HepG2 (cell line): ENCODE measurements around the gene ASB5. TPM values are rescaled to one million over a fixed set of nuclear protein-coding genes. Genes with fewer than 3 reads are reported as not detected.

Experiments used
- ATAC-seq: fragments of 200-7000 bp; cut with Tn5 transposase; 3 replicates; pipeline ENCODE4 v1.9.1; 2020; ENCODE audit warnings: mild to moderate bottlenecking, moderate library complexity
- Bru-seq: library from RNA; stranded (reverse); fragments of 400-500 nt; gene quantifications from one replicate; lab custom pipeline; 2021; lab: Mats Ljungman, UMichigan
- BruChase-seq, 2 experiments: library from RNA; stranded (reverse); fragments of 400-500 nt; gene quantifications; one replicate each; lab custom pipeline; 2021; lab: Mats Ljungman, UMichigan
- BruUV-seq: library from RNA; stranded (reverse); fragments of 400-500 nt; replicated peaks from 2 replicates; lab custom pipeline; 2021; lab: Mats Ljungman, UMichigan
- CTCF ChIA-PET: fragments of 300-600 bp; formaldehyde crosslinking; extraction: SDS; loops from one replicate; lab custom pipeline; 2021; ENCODE audit warnings: low total read pairs, inconsistent platforms, low intra/inter-chr PET ratio; lab: Yijun Ruan, JAX
- POLR2A ChIA-PET: fragments of 350-600 bp; sonication (Branson Sonifier 250); formaldehyde crosslinking; loops from one replicate; lab custom pipeline; 2020; ENCODE audit warnings: antibody characterized with exemption, inconsistent platforms; lab: Yijun Ruan, JAX
- DNase-seq: peaks from one replicate; pipeline ENCODE4 v3.0.0-alpha.2; 2015; ENCODE audit warnings: low spot score
- FAIRE-seq: peaks from 3 replicates; lab custom pipeline; 2011; peaks lifted over from hg19 to GRCh38; lab: Jason Lieb, UNC
- H2AFZ ChIP-seq: one replicate; pipeline ENCODE4 v1.6.1; 2011; ENCODE audit warnings: low read length, inconsistent platforms
- H3K27ac ChIP-seq: fragments of 300-600 bp; 3 replicates; pipeline ENCODE4 v1.8.0; 2011; ENCODE audit warnings: mixed run types, mild to moderate bottlenecking, mixed read lengths, low read length, inconsistent platforms; ENCODE audit not compliant: insufficient read depth; ENCODE audit errors: extremely low read length
- H3K27me3 ChIP-seq, 2 experiments: fragments of 200-600 bp in 1 of 2; 2 replicates in 1 of 2; 3 replicates in 1 of 2; pipeline versions ENCODE4 v1.6.0 to v1.8.0; 2011; ENCODE audit warnings: low read length in 2 of 2, mild to moderate bottlenecking in 2 of 2, moderate library complexity in 2 of 2, inconsistent platforms in 1 of 2; ENCODE audit not compliant: insufficient read depth in 2 of 2, control insufficient read depth in 1 of 2
- H3K36me3 ChIP-seq, 2 experiments: fragments of 200-600 bp in 1 of 2; replicated peaks in 1 of 2; 2 replicates in 1 of 2; 3 replicates in 1 of 2; pipeline versions ENCODE4 v1.5.1 to v1.8.0; 2011; ENCODE audit warnings: low read length in 2 of 2, inconsistent platforms in 1 of 2; ENCODE audit not compliant: insufficient read depth in 2 of 2, control insufficient read depth in 1 of 2
- H3K4me1 ChIP-seq: 2 replicates; pipeline ENCODE4 v1.5.1; 2012; ENCODE audit warnings: low read length, inconsistent platforms; ENCODE audit not compliant: insufficient read depth
- H3K4me2 ChIP-seq: 2 replicates; pipeline ENCODE4 v1.6.0; 2011; ENCODE audit warnings: low read depth, low read length, inconsistent platforms
- H3K4me3 ChIP-seq, 3 experiments: fragments of 200-600 bp in 1 of 3; sonication (generic), shearing (Covaris generic) in 1 of 3; replicated peaks in 1 of 3; 2 replicates each; pipeline ENCODE4 v1.5.1; 2011 to 2016; ENCODE audit warnings: low read length in 3 of 3, inconsistent platforms in 2 of 3, low read depth in 2 of 3, mild to moderate bottlenecking in 2 of 3, control low read depth in 1 of 3, mixed read lengths in 1 of 3; ENCODE audit not compliant: insufficient read depth in 1 of 3
- H3K79me2 ChIP-seq: one replicate; pipeline ENCODE4 v1.6.1; 2011; ENCODE audit warnings: low read length, inconsistent platforms; ENCODE audit not compliant: insufficient read depth
- H3K9ac ChIP-seq: 2 replicates; pipeline ENCODE4 v1.6.0; 2011; ENCODE audit warnings: mild to moderate bottlenecking, low read depth, low read length, inconsistent platforms; ENCODE audit not compliant: insufficient read depth
- H3K9me3 ChIP-seq: 2 replicates; pipeline ENCODE4 v1.5.1; 2012; ENCODE audit warnings: mild to moderate bottlenecking, low read length
- H4K20me1 ChIP-seq: 2 replicates; pipeline ENCODE4 v1.6.0; 2011; ENCODE audit warnings: inconsistent platforms, mild to moderate bottlenecking, low read length, moderate library complexity; ENCODE audit not compliant: insufficient read depth
- CREBL2 ChIP-seq: sonication (generic); formaldehyde crosslinking; IDR thresholded peaks from 2 replicates; pipeline ENCODE4 v1.8.1; 2023; ENCODE audit warnings: missing genetic modification reagents, mild to moderate bottlenecking, borderline replicate concordance
- FUBP1 ChIP-seq: sonication (generic); formaldehyde crosslinking; IDR thresholded peaks from 2 replicates; pipeline ENCODE4 v1.5.1; 2020; ENCODE audit warnings: missing genetic modification reagents, mild to moderate bottlenecking, borderline replicate concordance
- JDP2 ChIP-seq: sonication (generic); formaldehyde crosslinking; IDR thresholded peaks from 2 replicates; pipeline ENCODE4 v1.8.1; 2022; ENCODE audit warnings: missing genetic modification reagents, borderline replicate concordance
- KMT2A ChIP-seq: sonication (generic); formaldehyde crosslinking; IDR thresholded peaks from 2 replicates; pipeline ENCODE4 v1.4.0; 2020; ENCODE audit warnings: missing genetic modification reagents
- MNT ChIP-seq: fragments of 450-650 bp; IDR thresholded peaks from 2 replicates; pipeline ENCODE4 v1.6.1; 2016
- PATZ1 ChIP-seq: sonication (generic); formaldehyde crosslinking; IDR thresholded peaks from 2 replicates; pipeline ENCODE4 v1.4.0; 2020; ENCODE audit warnings: missing genetic modification reagents
- PRPF4 ChIP-seq: fragments of 200-400 bp; formaldehyde crosslinking; IDR thresholded peaks from 2 replicates; pipeline ENCODE4 v1.6.1; 2016; ENCODE audit warnings: low read length, low read depth; ENCODE audit not compliant: poor library complexity, severe bottlenecking
- SUZ12 ChIP-seq: fragments of 150-350 bp; IDR thresholded peaks from 2 replicates; pipeline ENCODE4 v1.6.1; 2014; ENCODE audit warnings: low read depth, low read length
- TERF1 ChIP-seq: sonication (generic); formaldehyde crosslinking; IDR thresholded peaks from 2 replicates; pipeline ENCODE4 v1.8.0; 2022; ENCODE audit warnings: mild to moderate bottlenecking, missing genetic modification reagents, moderate library complexity
- THYN1 ChIP-seq: sonication (generic); formaldehyde crosslinking; IDR thresholded peaks from 2 replicates; pipeline ENCODE4 v1.8.1; 2023; ENCODE audit warnings: low read depth, mild to moderate bottlenecking, moderate library complexity, missing genetic modification reagents, borderline replicate concordance
- ZNF121 ChIP-seq: sonication (generic); formaldehyde crosslinking; IDR thresholded peaks from 2 replicates; pipeline ENCODE4 v1.5.0; 2020; ENCODE audit warnings: mild to moderate bottlenecking, missing genetic modification reagents
- ZNF772 ChIP-seq: sonication (generic); formaldehyde crosslinking; IDR thresholded peaks from 2 replicates; pipeline ENCODE4 v1.5.0; 2020; ENCODE audit warnings: mild to moderate bottlenecking, missing genetic modification reagents
- WGBS: methylation state at CpG from one replicate; pipeline ENCODE4 v1.1.6; 2017; ENCODE audit warnings: low lambda C conversion rate; 5-methylcytosine and 5-hydroxymethylcytosine counted together
- in situ Hi-C: cut with HindIII; loops from 2 replicates; pipeline ENCODE4 v1.10.0; 2017; ENCODE audit warnings: low pct_unique_long_range_greater_than_20kb; ENCODE audit not compliant: extremely low pct_ligation_motif_present
- intact Hi-C: fragments of 100-400 bp; cut with micrococcal nuclease; formaldehyde crosslinking; loops from one replicate; pipeline ENCODE4 v1.10.0; 2022; ENCODE audit not compliant: unreplicated experiment
- long read RNA-seq, 2 experiments: library from RNA in 1 of 2; library from polyadenylated mRNA in 1 of 2; stranded (forward) in 1 of 2; unstranded in 1 of 2; transcript quantifications; one replicate each; pipeline ENCODE4 v2.0.0, GENCODE V29; 2019 to 2022
- polyA minus RNA-seq, 3 experiments: library from RNA; depleted of rRNA, polyadenylated mRNA; stranded (reverse); fragments of >200 nt; gene quantifications; 2 replicates each; pipeline ENCODE4 v1.2.3, GENCODE V29; 2011; ENCODE audit warnings: low replicate concordance in 1 of 3
- polyA plus RNA-seq, 8 experiments: library from polyadenylated mRNA; depleted of rRNA in 3 of 8; stranded (reverse) in 7 of 8; unstranded in 1 of 8; fragments of >200 nt; fragmentation: Illumina TruSeq in 4 of 8; extraction: Trizol in 4 of 8; gene quantifications; 2 replicates each; pipeline versions ENCODE4 v1.2.1 to v1.2.3, GENCODE V29; 2011 to 2016; ENCODE audit warnings: low read depth in 4 of 8, missing spikeins in 1 of 8, mixed read lengths in 1 of 8; ENCODE audit not compliant: insufficient read depth in 1 of 8
- total RNA-seq, 5 experiments: library from RNA; depleted of rRNA; stranded (reverse); fragments of >200 nt; fragmentation: Illumina TruSeq; extraction: Trizol; gene quantifications; 2 replicates each; pipeline ENCODE4 v1.2.3, GENCODE V29; 2016; ENCODE audit warnings: low read depth in 1 of 5

The ASB5 gene
- total RNA-seq (2016; rRNA removed; fragmentation: Illumina TruSeq; extraction: Trizol) (not detected in 2 replicates), polyA plus RNA-seq (2011; rRNA removed) (not detected in 2 replicates), polyA minus RNA-seq (2011; rRNA and poly(A)+ RNA removed; ENCODE audit: low replicate concordance) (not detected in 2 replicates), Bru-seq, nascent RNA (percentile 2 among the genes with signal in this experiment), BruChase-seq, experiment 1, labeled RNA remaining after a 6-hour chase (percentile 2 among the genes with signal in this experiment), BruChase-seq, experiment 2, labeled RNA remaining after a 2-hour chase (percentile 2 among the genes with signal in this experiment)
- total RNA-seq (2016; cell fraction: cytosol; rRNA removed; fragmentation: Illumina TruSeq; extraction: Trizol; ENCODE audit: low read depth): not detected in 2 replicates
- not detected in 2 replicates for total RNA-seq (2016; cell fraction: insoluble cytoplasmic fraction; rRNA removed; fragmentation: Illumina TruSeq; extraction: Trizol)
- total RNA-seq (2016; cell fraction: membrane; rRNA removed; fragmentation: Illumina TruSeq; extraction: Trizol): not detected in 2 replicates
- not detected in 2 replicates for total RNA-seq (2016; cell fraction: nucleus; rRNA removed; fragmentation: Illumina TruSeq; extraction: Trizol)
- polyA plus RNA-seq (2011; cell fraction: cytosol; rRNA removed): not detected in 2 replicates
- polyA plus RNA-seq (2011; cell fraction: nucleus; rRNA removed): not detected in 2 replicates
- polyA plus RNA-seq (2012): not detected in 2 replicates
- not detected in 2 replicates for polyA plus RNA-seq (2016; cell fraction: cytosol; fragmentation: Illumina TruSeq; extraction: Trizol; ENCODE audit: low read depth)
- polyA plus RNA-seq (2016; cell fraction: insoluble cytoplasmic fraction; fragmentation: Illumina TruSeq; extraction: Trizol; ENCODE audit: low read depth): not detected in 2 replicates
- polyA plus RNA-seq (2016; cell fraction: membrane; fragmentation: Illumina TruSeq; extraction: Trizol; ENCODE audit: low read depth): not detected in 2 replicates
- not detected in 2 replicates for polyA plus RNA-seq (2016; cell fraction: nucleus; fragmentation: Illumina TruSeq; extraction: Trizol; ENCODE audit: insufficient read depth, low read depth)
- not detected in 2 replicates for polyA minus RNA-seq (2011; cell fraction: cytosol; rRNA and poly(A)+ RNA removed)
- polyA minus RNA-seq (2011; cell fraction: nucleus; rRNA and poly(A)+ RNA removed): not detected in 2 replicates
- long read RNA-seq, experiment 1: 0 reads
- long read RNA-seq, experiment 2: 0 reads

- FAIRE-seq (no peak), ATAC-seq (no peak), DNase-seq (no peak)
- Histone ChIP-seq H3K4me2 (no peak within 1 kb of the TSS), H3K27me3 (no peaks in the 10 kb centered on the region; a peak in 2 of 5 replicates), H3K27ac (no peak within 1 kb of the TSS), H3K9ac (no peak within 1 kb of the TSS), H2AFZ (no peak within 1 kb of the TSS), H3K36me3 (no peaks in the 10 kb centered on the region), H3K79me2 (no peaks in the 10 kb centered on the region), H3K9me3 (no peaks in the 10 kb centered on the region), H3K4me1 (no peaks in the 10 kb centered on the region), H4K20me1 (no peaks in the 10 kb centered on the region), H3K4me3 (no peak within 1 kb of the TSS)
- in situ Hi-C loops: no loop called here
- WGBS: 46% methylated on average over 11 of the region's 11 CpGs
- no TSS peak for BruUV-seq
- CTCF ChIA-PET: no interaction called here
- POLR2A ChIA-PET: no interaction called here
- intact Hi-C loops: no loop called here
- TF ChIP-seq PRPF4 (no peak), PATZ1 (CRISPR knock-in tag) (no peak), ZNF772 (CRISPR knock-in tag) (no peak), TERF1 (no peak), SUZ12 (no peak), KMT2A (CRISPR knock-in tag) (no peak), MNT (no peak), FUBP1 (no peak), ZNF121 (CRISPR knock-in tag) (no peak), CREBL2 (no peak), THYN1 (CRISPR knock-in tag) (no peak), JDP2 (CRISPR knock-in tag) (no peak)
These were observed at the start of gene ASB5 for GRCh38 chr4:176268963-176269362. TSS of gene ASB5 (minus strand) at chr4:176269222. CDS start at chr4:176269108, 114 bp downstream.
